Erythroblast (primary cell): ENCODE results near the gene HDAC4.

ENCODE experiments used
- DNase-seq, 2 experiments: peaks; one replicate each; lab custom pipeline; 2025; lab: John Stamatoyannopoulos, UW
- GATA1 ChIP-seq: IDR thresholded peaks from 2 replicates; pipeline ENCODE4 v1.6.1; 2011; ENCODE audit warnings: low read depth, mild to moderate bottlenecking, control low read depth, low read length, moderate library complexity
- POLR2A ChIP-seq: IDR thresholded peaks from 2 replicates; pipeline ENCODE4 v1.6.1; 2011; ENCODE audit warnings: mild to moderate bottlenecking, low read length

HDAC4 gene

DNA sequence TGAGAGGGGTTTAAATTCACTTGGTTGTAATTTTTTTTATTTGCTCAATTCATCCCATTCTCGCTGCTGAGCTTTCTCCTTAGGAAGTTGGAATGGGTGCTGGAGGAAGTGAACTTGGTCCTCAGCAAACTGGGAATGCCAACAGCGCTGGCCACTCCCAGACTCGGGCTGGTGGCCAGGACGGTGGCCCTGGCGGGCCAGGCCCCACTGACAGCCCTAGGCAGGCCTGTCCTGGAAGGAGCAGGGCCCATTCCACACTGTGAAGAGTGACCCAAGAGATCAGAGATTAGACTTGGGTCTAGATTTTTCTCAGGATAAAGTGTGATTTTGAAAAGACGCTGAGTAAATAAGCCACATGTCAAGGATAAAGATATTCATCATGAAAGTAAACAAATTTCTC is 132.7 kb downstream of the HDAC4 start:
- DNase-seq: no peak
- TF ChIP-seq GATA1: no peak
- TF ChIP-seq POLR2A: no peak

GRCh38 chr2:239267288-239267951 is 133.4 kb downstream of the HDAC4 start:
- TF ChIP-seq POLR2A (peak; percentile 65), GATA1 (no peak)
- peak; percentile 78 to 83 for DNase-seq

GRCh38 chr2:239266779-239267287 is 134.0 kb downstream of the HDAC4 start:
- DNase-seq: no peak
- TF ChIP-seq POLR2A (no peak), GATA1 (no peak)

DNA sequence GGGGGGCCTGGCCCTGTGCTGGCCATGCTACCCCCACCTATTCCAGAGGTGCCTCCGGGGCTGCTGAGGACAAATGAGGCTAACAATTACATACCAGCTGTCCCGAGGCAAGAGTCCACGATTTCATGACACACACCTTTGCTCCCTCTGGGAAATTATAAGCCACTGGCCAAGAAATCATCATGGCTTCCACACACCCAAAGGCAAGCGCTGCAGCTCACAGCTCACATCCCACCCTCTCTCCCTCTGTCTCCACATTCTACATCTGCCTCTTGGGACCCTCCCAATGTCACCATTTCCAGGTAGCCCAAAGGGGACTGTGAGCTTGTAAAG is 134.4 kb downstream of the HDAC4 start:
- DNase-seq: no peak
- no peak for TF ChIP-seq GATA1
- no peak for TF ChIP-seq POLR2A

GRCh38 chr2:239265681-239266433 is 135.0 kb downstream of the HDAC4 start:
- no peak for DNase-seq
- TF ChIP-seq GATA1: no peak
- TF ChIP-seq POLR2A: no peak

- TF ChIP-seq GATA1 (no peak), POLR2A (no peak)
- peak in 1 of 2 experiments; percentile 29 for DNase-seq
Observed at GRCh38 chr2:239264838-239265651, 135.8 kb downstream of the HDAC4 start.

- TF ChIP-seq GATA1 (no peak), POLR2A (no peak)
- DNase-seq: peak in 1 of 2 experiments; percentile 12
Observed at GRCh38 chr2:239264492-239264837, 136.4 kb downstream of the HDAC4 start.

DNA sequence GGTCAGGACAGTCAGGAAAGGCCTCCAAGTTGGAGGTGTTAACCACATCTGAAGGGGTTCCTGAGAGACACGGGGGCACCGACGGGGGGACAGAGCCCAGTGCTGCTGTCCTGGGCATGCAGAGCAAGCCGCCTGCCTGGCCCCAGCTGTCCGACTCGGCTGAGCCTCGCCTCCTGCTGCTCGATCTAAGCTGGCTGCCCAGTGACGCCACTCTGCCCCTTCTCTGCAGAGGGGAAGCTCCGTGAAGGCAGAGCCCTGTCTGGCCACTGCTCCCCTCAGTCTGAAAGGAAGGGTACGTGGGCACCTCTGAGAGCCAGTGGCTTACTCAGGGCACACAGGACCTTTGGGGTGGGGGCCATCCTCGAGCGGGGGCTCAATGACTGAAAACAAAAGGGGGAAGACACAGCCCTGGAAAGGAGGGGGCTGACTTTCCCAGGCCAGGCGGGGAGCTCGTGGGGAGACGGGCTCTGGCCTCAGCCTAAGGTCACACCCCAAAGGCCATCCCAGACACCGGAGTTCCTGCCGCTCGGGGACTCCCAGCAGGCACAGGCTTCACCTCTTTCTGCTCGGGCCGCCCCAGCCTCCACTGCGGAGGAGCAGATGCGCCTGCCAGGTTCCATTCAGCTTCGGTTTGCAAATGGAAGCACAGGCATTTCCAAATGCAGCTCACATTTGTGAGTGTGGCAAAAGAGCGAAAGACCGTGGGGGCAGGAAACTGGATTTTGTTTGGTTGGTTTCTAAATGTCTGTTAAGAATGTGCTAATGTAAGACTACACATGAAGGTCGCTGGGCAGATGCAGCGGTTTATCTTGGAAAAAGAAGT is 136.9 kb downstream of the HDAC4 start:
- TF ChIP-seq GATA1 (no peak), POLR2A (no peak)
- no peak for DNase-seq

- TF ChIP-seq GATA1: no peak
- DNase-seq: no peak
Observed at GRCh38 chr2:239263231-239263630, 137.6 kb downstream of the HDAC4 start.

DNA sequence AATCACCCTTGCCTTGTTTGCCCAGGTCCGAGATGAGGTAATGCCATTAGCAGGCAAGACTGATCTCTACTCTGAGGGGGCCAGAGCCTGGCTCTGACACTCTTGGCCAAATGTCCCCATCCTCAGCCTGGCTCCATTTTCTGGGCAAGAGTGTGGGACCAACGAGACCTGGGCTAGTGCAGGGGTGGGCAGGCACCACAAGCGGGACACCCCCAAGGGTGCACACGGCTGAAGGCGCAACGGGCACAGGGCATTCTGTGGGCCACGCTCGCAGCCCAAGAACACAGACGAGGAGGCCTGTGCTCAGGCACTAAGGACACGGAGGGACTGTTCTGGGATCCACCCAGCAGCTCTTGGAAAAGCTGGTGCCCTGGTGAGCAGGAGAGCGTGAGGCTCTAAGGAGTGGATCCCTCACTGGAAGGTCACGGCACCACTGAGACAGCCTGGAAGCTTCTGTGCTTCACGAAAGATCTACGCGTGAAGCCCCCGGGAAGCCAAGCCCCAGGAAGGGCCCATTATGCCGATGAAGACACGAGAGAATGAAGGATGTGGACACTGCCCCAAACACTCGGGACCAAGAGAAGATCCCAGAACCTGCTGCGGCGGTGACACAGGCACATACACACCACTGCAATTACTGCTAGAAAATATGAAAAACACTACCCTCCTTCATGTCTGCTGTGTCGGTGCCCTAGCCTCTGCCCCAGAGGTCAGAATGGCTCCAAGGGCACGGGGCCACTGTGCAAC is 138.2 kb downstream of the HDAC4 start:
- DNase-seq: no peak
- TF ChIP-seq GATA1 (no peak), POLR2A (no peak)

- DNase-seq: no peak
- TF ChIP-seq POLR2A (no peak), GATA1 (no peak)
Observed at GRCh38 chr2:239261796-239262483, 138.9 kb downstream of the HDAC4 start.

- DNase-seq: no peak
- TF ChIP-seq GATA1 (no peak), POLR2A (no peak)
Observed at GRCh38 chr2:239261356-239261755, 139.5 kb downstream of the HDAC4 start.
